HL-60 (cell line): ENCODE measurements around the gene TDG.

Experiments used
- CTCF ChIP-seq: IDR thresholded peaks from one replicate; pipeline ENCODE4 v1.5.1; 2011; ENCODE audit warnings: low read length, control low read depth, inconsistent platforms; ENCODE audit not compliant: insufficient read depth
- POLR2AphosphoS5 ChIP-seq: IDR thresholded peaks from 2 replicates; pipeline ENCODE4 v1.6.1; 2012; ENCODE audit warnings: low read depth
- SPI1 ChIP-seq: IDR thresholded peaks from 2 replicates; pipeline ENCODE4 v1.6.1; 2012; ENCODE audit warnings: low read depth, mild to moderate bottlenecking, borderline replicate concordance

GRCh38 chr12:103930787-103931735 lies 34.6 kb upstream of the TDG start:
- TF ChIP-seq CTCF (no peak), SPI1 (no peak; the same call in 1 of the 2 replicates), POLR2AphosphoS5 (no peak)
